ENCODE results near the gene REPIN1. TPM values are rescaled to one million over a fixed set of nuclear protein-coding genes. Genes with fewer than 3 reads are reported as not detected.

REPIN1 gene
- 10 to 100 TPM; 54.7 to 55.1 TPM for total RNA-seq

DNA sequence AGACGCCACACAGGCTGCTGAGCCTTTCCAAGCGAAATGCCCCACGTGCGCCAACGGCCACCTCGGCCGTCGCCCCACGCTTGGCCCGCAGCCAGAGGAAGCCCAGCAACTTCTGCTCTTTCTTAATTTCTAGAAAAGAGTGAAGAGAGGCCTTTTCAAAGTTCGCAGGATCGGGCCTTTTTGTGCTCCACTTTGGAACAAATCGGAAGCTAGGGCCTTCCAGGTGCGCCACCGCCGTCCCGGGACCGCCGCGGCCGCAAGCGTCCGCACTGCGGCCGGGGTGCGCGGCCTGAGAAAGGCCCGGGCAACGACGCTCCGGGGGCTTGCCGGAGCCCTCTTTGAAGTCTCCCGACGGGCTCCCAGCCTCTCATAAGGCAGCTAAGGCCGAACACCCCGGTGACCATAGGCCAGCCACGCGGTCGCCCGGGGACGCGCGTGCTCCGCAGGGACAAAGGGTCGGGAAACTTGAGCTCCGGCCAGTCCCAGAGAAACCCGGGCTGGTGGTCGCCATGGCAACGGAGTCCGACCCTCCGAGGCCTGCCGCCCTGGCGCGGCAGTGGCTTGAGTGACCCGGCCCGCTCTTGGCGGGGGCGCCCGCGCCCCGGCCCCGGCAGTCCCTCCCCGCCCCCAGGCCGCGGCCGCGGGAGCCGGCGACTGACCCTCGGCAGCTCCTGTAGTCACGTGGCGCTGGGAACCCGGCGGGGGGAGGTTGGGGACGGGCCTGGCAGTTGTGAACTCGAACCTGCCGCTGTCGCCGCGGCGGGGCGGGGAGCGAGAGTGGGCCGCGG is at the start of gene REPIN1:
Gene REPIN1 (plus strand): TSS at position 727 of the 788 bp plus-strand sequence. CDS start 890 bp downstream, outside the sequence.
- Mint-ChIP-seq H3K27me3 (no peaks in the 10 kb centered on the region), H3K4me3 (peak within 1 kb of the TSS; percentile 93), H3K27ac (peak within 1 kb of the TSS; percentile 95), H3K36me3 (peaks cover 9% of the 10 kb centered on the region), H3K9me3 (no peaks in the 10 kb centered on the region), H3K4me1 (peaks cover 43% of the 10 kb centered on the region)
- DNase-seq = peak; percentile 84

DNA sequence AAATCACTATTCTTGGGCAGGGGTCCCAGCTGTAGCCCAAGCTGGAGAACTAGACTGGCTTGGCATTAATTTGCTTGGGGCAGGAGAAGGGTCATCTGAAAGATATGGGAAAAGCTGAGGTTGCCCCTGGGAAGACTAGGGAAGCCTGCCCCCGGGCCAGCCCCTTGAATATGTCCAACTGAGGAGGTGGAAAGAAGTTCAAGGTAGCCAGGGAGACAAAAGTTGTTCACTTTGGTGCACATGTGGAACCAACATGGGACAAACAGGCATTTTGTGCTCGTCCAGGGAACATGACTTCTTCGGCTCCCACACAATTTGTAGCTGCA is 46.9 kb upstream of the REPIN1 start:
- H3K4me1 Mint-ChIP-seq = peaks cover 42% of the 10 kb centered on the region
- no peaks in the 10 kb centered on the region for H3K9me3 Mint-ChIP-seq
- H3K27me3 Mint-ChIP-seq = no peaks in the 10 kb centered on the region
- no peak for DNase-seq
- peaks cover 51% of the 10 kb centered on the region for H3K36me3 Mint-ChIP-seq
- peak overlapping the region; percentile 100 for H3K27ac Mint-ChIP-seq
- H3K4me3 Mint-ChIP-seq = peak overlapping the region; percentile 96

DNA sequence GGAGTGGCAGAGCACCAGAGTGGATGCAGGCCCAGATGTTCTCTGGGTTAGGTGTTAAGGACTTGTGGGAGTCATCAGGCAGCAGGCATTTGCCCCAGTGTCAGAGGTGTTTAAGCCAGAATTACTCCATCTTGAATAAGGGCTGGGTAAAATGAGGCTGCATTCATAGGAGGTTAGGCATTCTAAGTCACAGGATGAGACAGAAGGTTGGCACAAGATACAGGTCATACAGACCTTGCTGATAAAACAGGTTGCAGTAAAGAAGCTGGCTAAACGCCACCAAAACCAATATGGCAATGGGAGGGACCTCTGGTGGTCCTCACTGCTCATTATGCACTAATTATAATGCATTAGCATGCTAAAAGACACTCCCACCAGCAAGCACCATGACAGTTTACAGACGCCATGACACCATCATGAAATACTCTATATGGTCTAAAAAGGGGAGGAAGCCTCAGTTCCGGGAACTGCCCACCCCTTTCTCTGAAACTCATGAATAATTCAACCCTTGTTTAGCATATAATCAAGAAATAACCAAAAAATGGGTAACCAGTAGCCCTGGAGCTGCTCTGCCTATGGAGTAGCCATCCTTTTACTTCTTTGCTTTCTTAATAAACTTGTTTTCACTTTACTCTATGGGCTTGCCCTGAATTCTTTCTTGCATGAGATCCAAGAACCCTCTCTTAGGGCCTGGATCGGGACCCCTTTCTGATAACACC is 46.3 kb upstream of the REPIN1 start:
- H3K4me1 Mint-ChIP-seq = peaks cover 45% of the 10 kb centered on the region
- H3K4me3 Mint-ChIP-seq = peak overlapping the region; percentile 96
- H3K36me3 Mint-ChIP-seq = peaks cover 55% of the 10 kb centered on the region
- no peaks in the 10 kb centered on the region for H3K9me3 Mint-ChIP-seq
- H3K27me3 Mint-ChIP-seq = no peaks in the 10 kb centered on the region
- H3K27ac Mint-ChIP-seq = peak overlapping the region; percentile 100
- DNase-seq = peak; percentile 67

DNA sequence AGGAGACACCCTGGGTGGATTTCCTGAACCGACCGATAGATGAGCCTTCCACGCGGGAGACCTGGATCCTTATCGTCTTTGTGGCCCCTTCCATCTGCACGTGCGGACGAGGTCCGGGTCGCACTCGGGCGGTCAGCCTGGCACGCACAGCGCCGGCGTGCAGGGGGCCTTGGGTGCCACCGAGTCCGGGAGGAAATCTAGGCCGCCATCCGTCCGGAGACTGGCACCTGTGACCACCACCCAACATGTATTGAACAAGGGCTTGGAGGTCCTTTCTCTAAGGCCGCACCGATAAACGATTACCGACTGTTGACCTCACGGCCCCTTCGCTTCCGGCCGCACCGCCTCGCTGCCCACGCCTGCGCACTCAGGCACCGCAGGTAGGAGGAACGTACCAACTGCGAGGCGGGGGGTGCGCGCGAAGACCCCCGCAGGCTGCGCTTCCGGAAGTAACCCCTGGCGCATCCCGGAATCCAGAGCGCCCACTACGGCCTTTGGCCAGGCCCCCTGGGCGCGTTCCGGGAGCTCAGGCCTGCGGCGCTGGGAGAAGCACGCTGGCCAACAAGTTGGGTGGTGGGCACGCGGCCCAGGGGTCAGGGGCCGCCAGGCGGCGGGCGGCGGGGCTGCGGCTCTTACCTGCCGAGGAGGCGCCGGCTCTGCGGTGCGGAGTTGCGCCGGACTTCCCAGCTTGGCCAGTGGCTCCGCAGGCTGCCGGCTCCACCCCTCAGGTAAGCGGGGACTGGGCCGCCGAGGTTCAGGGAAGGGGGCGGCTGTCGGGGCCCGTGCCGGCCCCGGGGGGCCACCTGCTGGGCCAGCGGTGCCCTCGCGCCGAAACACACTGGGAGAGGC is 45.6 kb upstream of the REPIN1 start, which contains the start of the genes ACTR3C and LRRC61:
Gene ACTR3C (minus strand): TSS at position 713 of the 849 bp plus-strand sequence. CDS start 28,249 bp downstream, outside the sequence.
Gene LRRC61 (plus strand): TSS at position 523 of the 849 bp plus-strand sequence. CDS start 13,507 bp downstream, outside the sequence.
- DNase-seq = peak; percentile 78
- peaks cover 56% of the 10 kb centered on the region for H3K36me3 Mint-ChIP-seq
- H3K4me1 Mint-ChIP-seq = peaks cover 45% of the 10 kb centered on the region
- H3K4me3 Mint-ChIP-seq = peak within 1 kb of the TSS; percentile 96
- no peaks in the 10 kb centered on the region for H3K9me3 Mint-ChIP-seq
- H3K27me3 Mint-ChIP-seq = no peaks in the 10 kb centered on the region
- peak within 1 kb of the TSS; percentile 100 for H3K27ac Mint-ChIP-seq

DNA sequence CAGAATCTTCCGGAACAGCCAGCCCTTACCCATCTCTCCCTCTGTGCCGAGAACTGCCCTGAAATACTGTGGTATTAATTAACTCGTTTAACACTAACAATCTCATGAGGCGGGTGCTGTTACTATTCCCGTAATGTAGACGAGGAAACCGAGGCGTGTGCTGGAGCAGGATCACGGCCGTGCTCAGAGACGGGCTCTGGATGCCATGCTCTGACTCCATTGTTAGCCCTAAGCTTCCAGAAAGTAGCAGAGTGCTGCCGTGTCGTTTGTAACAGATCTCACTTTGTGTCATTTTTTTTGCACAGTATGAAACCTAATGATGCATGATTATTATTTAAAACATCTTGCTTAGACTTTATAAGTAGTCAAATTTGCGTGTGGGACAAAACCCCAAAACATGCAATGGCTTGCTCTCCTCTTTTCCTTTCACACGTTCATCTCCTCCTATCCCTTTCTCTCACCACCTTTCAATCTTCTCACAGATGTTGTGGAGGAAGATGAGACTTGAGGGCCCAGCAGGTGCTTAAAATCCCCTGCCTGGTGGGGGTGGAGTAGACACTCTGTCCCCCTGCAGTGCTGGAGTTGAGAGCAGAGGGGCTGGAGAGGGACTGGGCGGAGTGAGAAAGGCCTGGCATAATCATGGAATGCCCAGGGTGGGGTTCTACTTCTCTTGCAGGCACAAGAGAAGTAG is 44.8 kb upstream of the REPIN1 start:
- Mint-ChIP-seq H3K27ac (peak overlapping the region; percentile 97), H3K4me3 (peak overlapping the region; percentile 96), H3K27me3 (no peaks in the 10 kb centered on the region), H3K36me3 (peaks cover 52% of the 10 kb centered on the region), H3K4me1 (peaks cover 45% of the 10 kb centered on the region), H3K9me3 (no peaks in the 10 kb centered on the region)
- no peak for DNase-seq

DNA sequence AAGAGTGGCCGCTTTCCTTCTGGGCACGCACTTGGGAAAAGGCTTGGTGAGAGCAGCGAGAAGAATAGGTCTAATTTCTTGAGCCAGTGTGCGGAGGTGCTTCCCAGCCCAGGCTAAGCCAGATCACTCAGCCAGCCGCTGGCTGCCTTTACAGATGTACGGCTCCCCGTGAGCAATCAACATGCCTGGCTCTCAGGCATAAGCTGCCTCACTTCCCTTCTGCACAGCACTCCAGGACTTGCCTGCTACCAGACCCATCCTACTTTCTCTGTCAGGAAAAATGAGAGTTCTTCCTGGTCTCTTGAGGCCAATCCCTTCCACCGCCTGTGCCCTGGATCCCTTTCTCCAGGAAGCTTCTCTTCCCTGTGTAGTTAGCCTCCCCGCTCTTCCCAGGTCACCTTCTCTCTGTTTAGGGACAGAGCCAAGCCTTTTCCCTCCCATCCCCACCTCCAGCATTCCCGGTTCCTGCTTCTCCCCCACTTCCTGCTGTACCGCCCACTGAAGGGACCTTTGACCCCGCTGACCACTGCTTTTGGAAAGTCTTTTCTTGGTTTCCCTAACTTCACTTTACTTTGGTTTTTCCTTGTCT is 44.2 kb upstream of the REPIN1 start:
- Mint-ChIP-seq H3K4me3 (peak overlapping the region; percentile 96), H3K27me3 (no peaks in the 10 kb centered on the region), H3K27ac (peak overlapping the region; percentile 97), H3K36me3 (peaks cover 52% of the 10 kb centered on the region), H3K4me1 (peaks cover 45% of the 10 kb centered on the region), H3K9me3 (no peaks in the 10 kb centered on the region)
- no peak for DNase-seq

DNA sequence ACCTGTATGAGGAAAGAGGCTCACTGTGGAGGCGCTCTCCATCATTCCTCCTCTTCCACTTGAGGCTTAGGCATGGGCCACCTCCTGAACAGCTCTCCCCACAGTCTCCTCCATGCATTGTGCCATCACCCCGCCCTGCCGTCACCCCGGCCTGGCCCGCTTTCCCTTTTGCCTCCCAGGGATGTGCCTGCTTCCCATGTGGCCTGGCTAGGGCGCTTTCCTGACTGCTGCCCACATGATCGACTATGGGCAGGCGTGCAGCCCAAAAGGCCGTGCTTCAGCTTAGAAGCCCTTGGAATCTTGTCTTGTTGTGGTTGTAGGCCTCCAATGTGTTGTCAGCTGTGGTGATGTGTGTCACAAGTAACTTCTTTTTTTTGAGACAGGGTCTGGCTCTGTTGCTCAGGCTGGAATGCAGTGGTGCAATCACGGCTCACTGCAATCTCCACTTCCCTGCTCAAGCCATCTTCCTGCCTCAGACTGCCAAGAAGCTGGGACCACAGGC is 43.5 kb upstream of the REPIN1 start:
- peaks cover 45% of the 10 kb centered on the region for H3K4me1 Mint-ChIP-seq
- H3K36me3 Mint-ChIP-seq = peaks cover 52% of the 10 kb centered on the region
- no peaks in the 10 kb centered on the region for H3K27me3 Mint-ChIP-seq
- H3K9me3 Mint-ChIP-seq = no peaks in the 10 kb centered on the region
- no peak for DNase-seq
- peak overlapping the region; percentile 96 for H3K4me3 Mint-ChIP-seq
- H3K27ac Mint-ChIP-seq = peak overlapping the region; percentile 6

DNA sequence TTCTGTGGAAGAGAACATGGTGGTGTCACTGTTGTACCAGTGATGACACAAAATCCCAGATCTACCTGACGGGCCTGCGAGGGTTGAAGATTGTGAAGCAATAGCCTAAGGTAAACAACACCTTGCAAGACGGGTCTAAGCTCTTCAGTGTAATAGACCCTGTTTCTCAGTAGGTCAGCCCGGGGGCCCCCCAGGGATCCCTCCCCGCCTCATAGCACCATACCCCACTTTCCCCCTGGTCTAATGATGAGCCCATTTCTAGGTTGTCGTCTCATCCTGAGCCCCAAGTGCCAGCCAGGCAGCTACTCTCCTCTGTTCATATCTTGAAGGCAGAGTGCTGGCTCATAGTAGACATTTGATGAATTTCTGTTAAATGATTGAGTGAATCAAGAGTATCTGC is 42.7 kb upstream of the REPIN1 start:
- H3K27me3 Mint-ChIP-seq = no peaks in the 10 kb centered on the region
- no peak overlapping the region for H3K27ac Mint-ChIP-seq
- H3K4me3 Mint-ChIP-seq = no peak overlapping the region

DNA sequence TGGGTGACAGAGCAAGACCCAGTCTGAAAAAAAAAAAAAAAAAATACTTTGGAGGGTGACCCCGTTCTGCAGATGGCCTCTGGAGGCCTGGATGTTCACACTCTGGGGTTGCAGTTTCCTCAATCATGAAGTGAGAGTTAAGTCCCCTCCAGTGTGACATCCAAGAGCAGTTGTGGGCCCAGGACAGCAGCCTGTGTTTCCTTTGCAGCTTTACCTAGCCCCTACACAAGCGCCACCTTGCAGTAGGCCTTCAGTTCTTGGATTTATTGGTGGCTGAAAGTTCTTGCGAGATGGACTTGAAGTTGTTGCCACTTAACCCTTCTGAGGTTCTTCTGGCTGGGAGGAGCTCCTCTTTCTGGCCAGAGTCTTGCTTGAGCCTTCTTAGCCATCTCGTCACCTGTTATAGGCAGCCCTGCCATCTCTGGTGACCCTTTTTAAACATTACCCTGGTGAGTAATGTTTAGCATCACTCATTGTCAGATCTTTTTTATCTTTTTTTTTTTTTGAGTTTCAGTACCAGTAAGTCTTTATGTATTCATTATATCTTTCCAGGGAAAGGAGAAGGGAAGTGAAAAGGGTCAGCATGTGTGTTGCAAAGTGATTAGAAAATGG is 41.9 kb upstream of the REPIN1 start:
- Mint-ChIP-seq H3K27ac (no peak overlapping the region), H3K4me1 (peaks cover 34% of the 10 kb centered on the region), H3K36me3 (peaks cover 44% of the 10 kb centered on the region), H3K27me3 (no peaks in the 10 kb centered on the region), H3K4me3 (no peak overlapping the region), H3K9me3 (no peaks in the 10 kb centered on the region)
- no peak for DNase-seq

More for the DNA sequence above, 42.7 kb upstream of the REPIN1 start:
- Mint-ChIP-seq H3K9me3 (no peaks in the 10 kb centered on the region), H3K4me1 (peaks cover 42% of the 10 kb centered on the region), H3K36me3 (peaks cover 50% of the 10 kb centered on the region)
- DNase-seq = no peak

DNA sequence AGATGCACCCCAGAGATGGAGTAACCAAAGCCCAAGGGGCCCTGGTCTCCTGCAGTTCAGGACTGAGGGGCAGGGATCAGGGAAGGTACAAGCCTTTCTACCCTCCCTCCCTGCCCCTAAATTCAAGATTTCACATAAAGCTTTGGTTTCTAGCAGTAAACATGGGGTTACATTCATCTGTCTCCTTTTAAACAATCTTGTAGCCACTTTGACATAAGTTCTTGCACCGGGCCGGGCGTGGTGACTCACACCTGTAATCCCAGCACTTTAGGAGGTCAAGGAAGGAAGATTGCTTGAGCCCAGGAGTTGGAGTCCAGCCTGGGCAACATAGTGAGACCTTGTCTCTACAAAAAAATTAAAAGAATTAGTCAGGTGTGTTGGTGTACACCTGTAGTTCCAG is 41.3 kb upstream of the REPIN1 start:
- no peak overlapping the region for H3K4me3 Mint-ChIP-seq
- peaks cover 28% of the 10 kb centered on the region for H3K4me1 Mint-ChIP-seq
- no peaks in the 10 kb centered on the region for H3K27me3 Mint-ChIP-seq
- H3K9me3 Mint-ChIP-seq = no peaks in the 10 kb centered on the region
- no peak for DNase-seq
- H3K36me3 Mint-ChIP-seq = peaks cover 39% of the 10 kb centered on the region
- no peak overlapping the region for H3K27ac Mint-ChIP-seq

DNA sequence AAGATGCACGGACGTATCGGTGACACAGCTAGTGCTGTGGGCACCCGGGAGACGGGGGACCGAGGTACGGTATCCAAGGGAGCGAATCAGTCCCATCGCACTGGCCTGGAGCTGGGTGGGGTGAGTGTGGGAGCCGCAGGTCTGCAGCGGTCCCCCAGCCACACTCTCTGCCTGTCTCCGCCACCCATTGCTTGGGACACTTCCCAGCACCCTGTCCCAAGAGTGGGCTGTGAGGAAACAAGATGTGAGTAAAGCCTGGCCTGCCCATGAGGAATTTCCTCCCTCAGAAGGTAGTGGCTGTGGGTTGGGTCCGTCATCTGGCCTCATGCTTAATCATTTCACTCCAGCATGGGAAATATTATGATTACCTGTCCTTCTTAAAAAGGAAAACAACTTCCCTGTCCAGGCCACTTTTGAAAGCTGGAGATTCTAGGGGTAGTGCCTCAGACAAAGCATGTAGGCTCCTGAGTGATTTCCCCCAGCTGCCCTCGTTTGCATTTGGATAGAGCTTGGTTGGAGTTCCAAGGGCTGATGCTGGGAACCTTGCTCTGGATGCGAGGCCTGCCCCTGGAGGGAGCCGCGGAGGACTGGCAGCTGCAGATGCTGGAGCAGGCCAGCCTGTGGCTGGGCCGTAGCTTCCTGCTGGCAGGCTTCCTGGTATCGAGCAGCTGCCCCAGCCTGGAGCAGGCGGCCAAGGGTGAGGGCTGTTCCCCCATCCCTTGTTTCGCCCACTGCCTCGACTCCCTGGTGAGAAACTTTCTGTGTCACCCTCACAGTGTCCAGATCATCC is 39.1 kb upstream of the REPIN1 start:
- Mint-ChIP-seq H3K4me1 (peaks cover 20% of the 10 kb centered on the region), H3K4me3 (no peak overlapping the region), H3K36me3 (peaks cover 28% of the 10 kb centered on the region), H3K27ac (no peak overlapping the region), H3K27me3 (no peaks in the 10 kb centered on the region), H3K9me3 (no peaks in the 10 kb centered on the region)
- DNase-seq = no peak

DNA sequence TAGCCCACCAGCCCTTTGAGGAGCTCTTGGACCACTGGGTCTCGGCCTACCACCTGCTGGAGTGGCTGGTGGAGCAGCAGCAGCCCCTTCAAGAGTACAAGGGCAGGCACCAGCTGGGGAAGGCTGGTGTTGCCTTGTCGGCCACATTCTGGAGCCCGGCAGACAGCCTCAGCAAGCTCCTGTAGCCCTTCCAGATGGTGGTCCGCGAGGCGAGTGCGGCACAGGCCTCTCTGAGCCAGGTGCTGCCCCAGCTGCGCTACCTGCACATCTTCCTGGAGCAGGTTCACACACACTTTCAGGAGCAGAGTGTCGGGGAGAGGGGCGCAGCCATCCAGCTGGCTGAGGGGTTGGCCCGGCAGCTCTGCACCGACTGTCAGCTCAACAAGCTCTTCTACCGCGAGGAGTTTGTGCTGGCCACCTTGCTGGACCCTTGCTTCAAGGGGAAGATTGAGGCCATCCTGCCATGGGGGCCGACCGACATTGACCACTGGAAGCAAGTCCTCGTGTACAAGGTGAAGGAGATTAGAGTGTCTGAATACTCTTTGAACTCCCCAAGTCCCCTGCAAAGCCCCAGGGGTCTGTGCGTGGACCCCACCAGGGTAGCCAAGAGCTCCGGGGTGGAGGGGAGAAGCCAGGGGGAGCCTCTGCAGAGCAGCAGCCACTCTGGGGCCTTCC is 38.3 kb upstream of the REPIN1 start:
- peaks cover 12% of the 10 kb centered on the region for H3K4me1 Mint-ChIP-seq
- H3K4me3 Mint-ChIP-seq = no peak overlapping the region
- H3K27me3 Mint-ChIP-seq = no peaks in the 10 kb centered on the region
- H3K27ac Mint-ChIP-seq = no peak overlapping the region
- no peak for DNase-seq
- peaks cover 20% of the 10 kb centered on the region for H3K36me3 Mint-ChIP-seq
- H3K9me3 Mint-ChIP-seq = no peaks in the 10 kb centered on the region

Data from activated naive CD8-positive, alpha-beta T cell treated with anti-CD3 and anti-CD28 coated beads for 36 hours (primary cell).